Astrocyte (in vitro differentiated cells and primary cell): ENCODE results near the gene TMEM87B.

Experiments used
- EZH2 ChIP-seq: IDR thresholded peaks from 2 replicates; pipeline ENCODE4 v1.6.1; 2012; ENCODE audit warnings: mild to moderate bottlenecking, low read length, inconsistent platforms; ENCODE audit not compliant: insufficient read depth
- TF ChIP-seq, protein P1 (sequence below): IDR thresholded peaks from 2 replicates; pipeline ENCODE4 v1.5.1; 2011; ENCODE audit warnings: low read depth, mild to moderate bottlenecking, inconsistent platforms, low read length, moderate library complexity; ENCODE audit not compliant: insufficient read depth

DNA sequence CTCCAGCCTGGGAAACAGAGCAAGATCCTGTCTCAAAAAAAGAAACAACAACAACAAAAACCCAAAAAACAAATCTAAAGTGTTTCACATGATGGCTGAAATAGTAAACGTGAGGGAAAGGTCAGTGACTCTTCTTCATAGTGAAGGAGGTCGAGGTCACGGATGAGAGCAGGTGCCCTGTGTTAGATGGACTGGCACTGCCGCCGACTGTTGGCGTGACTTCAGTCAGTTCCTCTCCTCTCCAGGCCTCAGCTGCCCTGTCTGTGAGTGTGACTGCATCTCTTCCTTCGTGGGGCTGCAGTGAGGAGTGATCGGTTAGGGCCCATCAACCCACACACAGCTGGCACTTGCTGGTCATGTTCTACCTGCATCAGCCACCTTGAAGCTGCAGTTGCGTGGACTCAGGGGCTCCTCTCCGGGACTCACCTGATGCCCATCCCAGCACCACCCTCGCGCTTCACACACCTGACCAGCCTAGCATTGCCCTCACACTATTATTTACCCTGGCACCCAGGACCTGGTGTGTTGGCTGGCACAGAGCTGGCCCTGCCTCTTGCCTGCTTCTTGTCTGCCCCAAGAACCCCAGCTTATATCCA, 30.1 kb upstream of the TMEM87B start:
- TF ChIP-seq, protein P1, sequence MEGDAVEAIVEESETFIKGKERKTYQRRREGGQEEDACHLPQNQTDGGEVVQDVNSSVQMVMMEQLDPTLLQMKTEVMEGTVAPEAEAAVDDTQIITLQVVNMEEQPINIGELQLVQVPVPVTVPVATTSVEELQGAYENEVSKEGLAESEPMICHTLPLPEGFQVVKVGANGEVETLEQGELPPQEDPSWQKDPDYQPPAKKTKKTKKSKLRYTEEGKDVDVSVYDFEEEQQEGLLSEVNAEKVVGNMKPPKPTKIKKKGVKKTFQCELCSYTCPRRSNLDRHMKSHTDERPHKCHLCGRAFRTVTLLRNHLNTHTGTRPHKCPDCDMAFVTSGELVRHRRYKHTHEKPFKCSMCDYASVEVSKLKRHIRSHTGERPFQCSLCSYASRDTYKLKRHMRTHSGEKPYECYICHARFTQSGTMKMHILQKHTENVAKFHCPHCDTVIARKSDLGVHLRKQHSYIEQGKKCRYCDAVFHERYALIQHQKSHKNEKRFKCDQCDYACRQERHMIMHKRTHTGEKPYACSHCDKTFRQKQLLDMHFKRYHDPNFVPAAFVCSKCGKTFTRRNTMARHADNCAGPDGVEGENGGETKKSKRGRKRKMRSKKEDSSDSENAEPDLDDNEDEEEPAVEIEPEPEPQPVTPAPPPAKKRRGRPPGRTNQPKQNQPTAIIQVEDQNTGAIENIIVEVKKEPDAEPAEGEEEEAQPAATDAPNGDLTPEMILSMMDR: no peak
- TF ChIP-seq EZH2: no peak
